Activated effector memory CD4-positive, alpha-beta T cell treated with anti-CD3 and anti-CD28 coated beads, Interleukin-2, amount 50 U/mL, for 16 hours (primary cell): ENCODE data around the gene SLC6A11.

Experiments used
- DNase-seq: peaks from one replicate; pipeline ENCODE4 v3.0.0-alpha.2; 2020

SLC6A11 gene

DNA sequence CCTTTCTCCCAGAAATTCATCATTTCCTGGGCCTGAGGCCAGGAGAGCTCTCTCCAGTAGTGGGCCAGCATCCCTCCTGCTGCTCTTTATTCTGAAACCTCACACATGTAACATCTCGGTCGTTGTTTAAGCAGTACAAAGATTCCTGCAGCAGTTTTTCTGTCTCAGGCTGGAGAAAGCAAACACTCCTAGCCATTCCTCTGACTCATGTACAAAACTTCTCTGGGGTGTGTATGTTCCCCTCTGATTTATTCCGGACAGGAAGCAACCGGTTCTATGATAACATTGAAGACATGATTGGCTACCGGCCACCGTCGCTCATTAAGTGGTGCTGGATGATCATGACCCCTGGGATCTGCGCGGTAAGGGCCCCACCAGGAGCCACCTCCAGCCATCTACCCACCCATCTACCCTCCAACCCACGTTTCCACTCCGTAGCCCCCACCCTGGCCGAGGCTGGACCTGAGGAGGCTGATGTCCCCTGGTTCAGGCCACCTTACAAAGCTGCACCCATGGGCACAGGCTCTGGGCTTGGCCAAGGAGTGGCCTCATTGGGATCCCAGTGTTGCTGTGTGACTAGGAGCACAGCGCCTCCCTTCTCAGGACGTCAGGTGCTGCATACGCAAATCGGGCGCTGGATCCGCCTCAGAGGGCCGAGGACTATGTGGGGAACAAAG lies 117.9 kb downstream of the SLC6A11 start:
- DNase-seq = peak; percentile 59

DNA sequence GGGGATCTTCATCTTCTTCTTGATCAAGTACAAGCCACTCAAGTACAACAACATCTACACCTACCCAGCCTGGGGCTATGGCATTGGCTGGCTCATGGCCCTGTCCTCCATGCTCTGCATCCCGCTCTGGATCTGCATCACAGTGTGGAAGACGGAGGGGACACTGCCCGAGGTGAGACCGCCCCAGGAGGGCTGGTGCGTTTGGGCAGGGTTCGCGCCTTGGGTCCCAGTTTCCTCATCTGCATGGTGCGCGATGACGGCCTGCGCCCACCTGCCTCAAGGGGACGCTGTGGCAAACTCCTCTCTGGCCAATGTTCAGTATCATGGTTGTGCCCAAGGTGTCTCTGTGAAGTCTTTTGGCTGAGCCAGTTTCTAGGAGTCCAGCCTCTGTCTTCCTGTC lies 119.0 kb downstream of the SLC6A11 start:
- peak; percentile 41 for DNase-seq

DNA sequence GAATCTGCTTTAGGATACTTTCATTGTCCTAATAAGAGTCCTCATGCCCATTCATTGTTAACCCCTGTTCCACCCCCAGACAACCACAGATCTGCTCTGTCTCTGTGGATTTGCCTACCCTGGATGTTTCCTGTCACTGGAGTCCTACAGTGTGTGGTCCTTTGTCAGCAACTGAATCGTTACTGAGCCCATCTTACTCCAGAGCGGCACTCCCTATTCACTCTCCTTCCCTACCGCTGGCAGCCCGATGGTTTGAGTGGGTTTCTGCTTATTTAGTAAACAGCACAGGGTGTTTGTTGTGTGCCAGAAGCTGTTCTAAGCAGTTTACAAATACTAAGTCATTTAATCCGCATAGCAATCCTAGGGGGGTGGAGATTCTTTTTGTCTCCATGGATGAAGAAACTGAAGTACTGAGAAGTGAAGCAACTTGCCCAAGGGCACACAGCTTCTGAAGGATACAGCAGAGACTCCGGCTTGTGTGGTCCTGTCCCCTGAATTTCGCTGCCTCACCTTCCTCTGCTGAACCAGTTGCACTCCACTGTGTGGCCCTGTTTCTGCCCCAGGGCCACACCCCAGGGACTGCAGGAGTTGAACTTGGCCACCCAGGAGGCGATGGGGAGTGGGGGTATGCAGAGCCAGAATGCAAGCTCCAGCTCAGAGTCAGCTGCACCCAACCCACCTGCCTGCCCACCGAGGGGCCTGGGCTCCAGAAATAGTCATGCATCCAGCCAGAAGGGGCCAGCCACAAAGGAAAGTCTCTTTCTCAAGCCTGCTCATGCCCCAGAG lies 120.0 kb downstream of the SLC6A11 start:
- peak; percentile 39 for DNase-seq

DNA sequence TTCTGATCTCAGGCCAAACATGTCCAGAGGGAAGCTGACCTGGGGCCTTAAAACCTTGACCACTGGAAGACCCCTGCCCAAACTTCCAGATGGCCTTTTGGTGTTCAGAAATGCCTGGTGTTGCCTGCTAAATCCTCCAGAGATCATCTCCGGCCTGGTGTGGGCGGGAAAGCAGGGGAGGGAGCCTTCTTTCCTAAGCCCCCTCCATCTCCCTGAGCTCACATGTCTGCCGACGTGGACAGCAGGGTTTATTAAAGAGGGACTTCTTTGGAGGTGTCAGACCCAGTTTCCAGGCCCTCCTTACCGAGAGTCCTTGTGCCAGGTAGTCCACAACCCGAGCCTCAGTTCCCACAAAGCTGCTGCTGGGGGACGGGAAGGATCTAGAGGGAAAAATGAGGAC lies 120.7 kb downstream of the SLC6A11 start:
- DNase-seq = peak; percentile 24

DNA sequence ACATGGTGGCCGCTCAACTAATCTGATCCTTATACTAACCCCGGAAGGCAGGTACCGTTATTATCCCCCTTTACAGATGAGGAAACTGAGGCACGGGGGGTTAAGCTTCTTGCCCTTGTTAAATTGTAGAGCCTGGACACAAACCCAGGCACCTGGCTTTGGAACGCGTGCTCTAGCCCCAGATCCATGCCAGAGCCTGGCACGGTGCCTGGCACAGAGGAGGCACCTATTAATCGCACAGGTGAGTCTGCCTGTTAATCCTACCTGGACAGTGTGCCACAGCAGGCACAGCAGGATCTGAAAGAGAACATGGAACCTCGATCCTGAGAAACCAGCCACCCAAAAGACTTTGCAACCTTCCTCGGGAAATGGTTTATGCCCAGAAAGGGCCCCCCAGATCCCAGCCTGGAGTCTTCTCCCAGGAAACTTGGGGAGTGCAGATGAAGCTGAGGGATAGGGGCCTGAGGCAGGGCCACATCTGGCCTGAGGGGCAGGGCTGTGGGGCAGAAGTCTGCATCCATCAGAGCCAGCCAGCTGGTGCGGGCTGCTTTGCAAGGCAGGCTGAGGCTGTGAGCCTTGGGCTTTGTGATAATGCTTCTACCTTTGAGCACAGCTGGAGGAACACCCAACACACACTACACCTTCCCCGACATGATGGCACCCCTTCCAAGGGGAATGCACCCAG lies 121.3 kb downstream of the SLC6A11 start:
- peak; percentile 58 for DNase-seq

DNA sequence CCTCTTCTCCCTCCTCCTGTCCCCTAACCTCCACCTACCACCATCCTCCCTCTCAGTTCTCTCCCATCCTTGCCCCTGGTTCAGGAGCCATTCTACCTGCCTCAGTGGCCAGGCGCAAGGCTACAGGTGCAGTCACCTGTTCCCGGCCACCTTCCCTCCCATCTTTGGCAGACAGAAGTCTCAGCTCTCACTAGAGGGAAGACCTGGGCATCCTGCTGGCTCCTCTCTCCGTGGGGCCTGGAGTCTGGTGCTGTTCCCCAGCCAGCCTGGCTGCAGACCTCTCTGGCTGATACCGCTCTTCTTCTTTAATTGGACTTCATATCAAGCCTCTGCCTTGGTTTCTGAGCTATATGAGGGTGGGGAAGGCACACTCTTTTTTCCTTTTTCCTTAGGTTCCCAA lies 123.5 kb downstream of the SLC6A11 start:
- no peak for DNase-seq

DNA sequence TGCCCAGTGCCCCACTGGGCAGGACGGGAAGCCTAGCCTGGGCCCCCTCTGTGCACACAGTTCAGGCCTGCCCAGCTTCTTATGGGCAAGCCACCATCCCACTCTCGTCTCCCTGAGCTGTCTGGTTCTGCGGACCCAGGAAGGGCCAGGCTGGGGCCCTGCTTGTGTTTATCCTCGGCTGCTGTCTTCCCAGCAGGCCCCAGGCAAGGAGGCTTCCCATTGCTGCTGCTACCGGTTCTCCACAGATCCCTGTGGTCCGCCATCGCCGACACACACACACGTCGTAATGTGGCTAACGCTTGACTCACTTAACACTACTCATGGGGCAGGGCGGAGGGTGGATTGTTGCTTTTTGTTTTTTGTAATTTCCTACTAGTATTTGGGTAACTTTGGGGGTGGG lies 124.1 kb downstream of the SLC6A11 start:
- DNase-seq = no peak

DNA sequence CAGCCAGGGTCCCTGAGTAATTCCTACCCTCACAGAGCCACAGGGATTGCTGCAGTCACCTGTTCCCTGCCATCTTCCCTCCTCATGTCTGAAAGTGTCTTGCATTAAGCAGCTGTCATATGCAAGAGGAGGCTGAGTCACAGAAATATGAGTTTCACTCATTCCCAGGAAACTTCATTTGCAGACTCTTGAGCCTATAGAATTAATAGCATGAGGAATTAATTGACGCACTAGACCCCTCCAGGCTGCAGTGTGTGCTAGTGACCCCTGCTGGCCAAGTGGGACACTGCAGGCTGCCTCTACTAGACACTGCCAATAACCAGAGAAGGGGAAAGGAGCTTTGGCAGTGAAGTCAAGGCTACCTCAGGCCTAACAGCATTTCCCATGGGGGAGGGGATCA lies 125.9 kb downstream of the SLC6A11 start:
- DNase-seq = no peak

DNA sequence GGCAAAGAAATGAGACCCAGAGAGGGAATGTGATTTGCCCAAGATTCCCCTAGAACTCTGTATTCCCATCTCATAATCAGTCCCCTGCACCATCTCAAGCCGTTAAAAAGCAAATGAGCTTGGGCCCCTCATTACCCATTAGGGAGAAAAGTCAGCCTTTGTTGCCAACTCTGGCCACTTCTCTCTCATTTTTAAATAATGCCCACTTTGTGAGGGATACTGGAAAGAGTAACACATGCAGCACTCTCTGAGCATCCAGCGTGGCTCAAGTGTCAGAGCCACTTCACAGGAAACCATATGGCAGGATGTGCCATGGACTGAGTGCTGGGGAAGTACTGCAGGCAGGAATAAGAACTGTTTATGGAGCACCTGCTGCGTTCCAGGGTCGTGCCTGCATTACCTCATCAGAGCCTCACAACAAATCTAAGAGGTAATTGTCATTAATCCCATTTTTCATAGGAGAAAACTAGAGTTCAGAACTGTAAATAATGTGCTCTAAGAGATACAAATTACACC lies 126.7 kb downstream of the SLC6A11 start:
- DNase-seq = no peak

DNA sequence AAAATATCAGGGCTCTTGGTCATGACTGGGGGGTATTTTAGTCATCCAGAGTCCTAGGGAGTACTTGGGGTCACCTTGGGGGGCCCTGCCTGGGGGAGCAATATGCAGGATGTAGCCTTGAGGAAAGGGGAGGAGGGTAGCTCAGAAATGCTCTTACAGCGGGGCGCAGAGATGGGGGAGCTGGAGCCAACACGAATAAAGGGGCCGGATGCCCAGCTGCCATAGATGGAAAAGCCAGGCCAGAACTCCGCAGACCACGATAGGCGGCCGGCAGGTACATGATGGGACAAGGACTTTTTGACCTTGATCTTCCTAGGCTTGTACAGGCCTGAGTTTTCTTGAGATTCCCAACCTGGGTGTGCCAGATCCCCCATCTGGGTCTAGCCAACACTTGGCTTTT lies 128.8 kb downstream of the SLC6A11 start:
- DNase-seq = no peak

DNA sequence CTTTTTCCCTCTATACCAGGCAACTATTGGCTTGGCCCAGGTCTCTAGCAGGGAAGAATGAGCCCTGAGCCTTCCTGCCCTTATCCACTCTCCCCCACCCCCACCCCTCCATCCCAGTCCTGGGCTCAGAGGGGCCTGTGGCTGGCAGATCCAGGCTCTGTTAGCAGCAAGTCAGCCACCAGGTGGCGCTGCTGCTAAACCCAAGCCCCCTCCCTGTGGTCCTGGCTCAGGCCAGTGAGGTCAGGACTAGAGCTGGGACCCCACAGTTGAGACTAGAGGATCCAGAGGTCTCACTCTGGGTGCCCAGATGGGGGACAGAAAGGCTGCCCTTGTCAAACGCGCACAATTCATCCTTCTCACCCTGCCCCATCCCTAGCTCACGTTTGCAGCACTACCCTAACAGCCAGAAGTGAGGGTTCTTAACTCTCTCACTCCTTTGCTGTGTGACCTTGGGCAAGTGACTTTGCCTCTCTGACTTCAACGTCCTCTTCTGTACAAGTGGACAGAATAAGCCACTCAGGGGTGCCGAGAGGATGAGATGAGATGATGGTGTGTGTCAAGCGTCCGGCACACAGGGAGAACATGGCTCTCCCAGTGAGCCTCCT lies 129.8 kb downstream of the SLC6A11 start:
- DNase-seq = peak; percentile 81

DNA sequence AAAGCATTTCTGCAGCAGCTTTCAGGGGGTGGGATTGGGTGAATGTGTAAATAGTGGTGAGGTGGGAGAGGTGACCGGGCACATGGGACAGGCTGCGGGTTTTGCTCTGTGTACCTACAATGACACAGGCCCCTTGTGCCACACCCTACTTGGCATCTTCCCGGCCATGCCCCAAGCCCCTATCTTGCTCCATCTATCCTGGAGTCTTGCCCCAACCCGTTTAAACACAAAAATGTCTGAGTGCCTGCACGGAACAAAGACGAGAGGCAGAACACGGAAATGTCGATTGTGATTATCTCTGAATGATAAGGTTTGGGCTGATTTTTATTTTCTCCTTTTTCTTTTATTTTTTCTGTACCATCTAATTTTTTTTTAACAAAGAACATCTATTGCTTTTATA lies 130.5 kb downstream of the SLC6A11 start:
- DNase-seq = no peak

DNA sequence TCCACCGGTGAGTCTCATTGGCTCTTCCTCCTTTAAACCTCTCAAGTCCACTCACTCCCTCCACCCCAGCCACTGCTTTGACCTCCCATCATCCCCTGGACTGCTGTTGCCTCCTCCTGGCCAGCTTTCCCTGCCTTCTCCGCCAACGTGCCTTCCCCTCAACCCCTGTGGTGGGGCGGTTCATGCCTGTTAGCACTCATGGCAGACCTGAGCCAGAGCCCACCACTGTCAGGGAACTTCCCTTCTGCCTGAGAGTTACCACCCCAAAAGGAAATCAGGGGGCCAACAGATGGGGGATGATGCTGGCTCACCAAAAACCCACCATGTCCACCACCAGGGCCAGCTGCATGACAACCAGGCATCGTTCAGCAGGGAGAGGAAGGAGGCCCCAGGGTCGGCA lies 132.3 kb downstream of the SLC6A11 start:
- DNase-seq = no peak

DNA sequence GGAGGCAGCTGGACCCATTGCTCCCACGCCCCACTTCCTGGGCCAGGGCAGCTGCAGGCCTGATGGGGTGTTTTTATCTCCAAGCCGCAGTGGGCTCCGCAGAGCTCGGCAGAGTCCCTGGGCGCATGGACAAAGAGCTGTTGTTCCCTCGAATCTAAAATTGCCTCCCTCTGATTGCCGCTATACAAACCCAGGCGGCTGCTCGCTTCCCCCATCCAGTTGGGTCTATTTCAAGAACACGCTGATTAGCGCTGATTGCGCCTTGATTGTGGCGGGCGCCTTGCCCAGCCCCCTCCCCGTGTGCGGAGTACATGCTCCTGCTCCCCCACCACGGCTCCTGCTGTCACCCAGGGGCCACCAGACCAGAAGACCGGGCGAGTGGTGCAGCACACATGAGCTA lies 133.2 kb downstream of the SLC6A11 start:
- no peak for DNase-seq

DNA sequence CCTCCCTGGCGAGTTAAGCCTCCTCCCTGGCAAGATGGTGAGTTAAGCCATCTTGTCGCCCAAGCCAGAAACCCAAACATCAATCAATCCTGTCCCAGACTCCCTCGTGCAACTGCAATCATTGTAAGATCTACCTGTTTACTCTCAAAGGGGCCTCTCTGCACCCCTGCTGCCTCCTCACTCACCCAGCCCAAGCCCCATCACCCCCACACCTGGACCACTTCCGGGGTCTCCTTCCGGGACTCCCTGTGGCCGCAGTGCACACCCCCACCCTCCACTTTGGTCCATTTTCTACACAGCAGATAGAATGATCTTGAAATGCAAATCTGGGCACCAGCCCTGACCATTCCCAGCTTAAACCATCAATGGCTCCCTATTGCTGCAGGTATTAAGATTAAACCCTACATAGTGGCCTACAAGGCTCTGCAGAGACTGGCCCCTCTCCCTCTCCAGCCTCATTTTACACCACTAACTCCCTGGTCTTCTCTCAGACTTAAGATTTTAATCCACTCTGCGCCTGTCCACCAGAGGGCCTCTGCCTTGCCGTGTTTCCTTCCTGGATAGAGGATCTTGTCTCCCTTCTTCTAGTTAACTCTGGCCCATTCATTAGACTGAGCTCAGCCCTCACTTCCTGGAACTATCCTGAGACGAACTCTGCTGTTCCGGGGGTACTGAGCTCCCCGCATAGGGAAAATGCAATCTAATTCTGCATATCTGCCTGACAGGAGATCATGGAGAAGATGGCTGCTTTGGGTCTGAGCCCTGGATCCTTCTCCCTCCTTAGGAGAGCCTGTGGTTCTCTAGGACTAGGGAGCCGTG lies 134.7 kb downstream of the SLC6A11 start:
- DNase-seq = no peak

DNA sequence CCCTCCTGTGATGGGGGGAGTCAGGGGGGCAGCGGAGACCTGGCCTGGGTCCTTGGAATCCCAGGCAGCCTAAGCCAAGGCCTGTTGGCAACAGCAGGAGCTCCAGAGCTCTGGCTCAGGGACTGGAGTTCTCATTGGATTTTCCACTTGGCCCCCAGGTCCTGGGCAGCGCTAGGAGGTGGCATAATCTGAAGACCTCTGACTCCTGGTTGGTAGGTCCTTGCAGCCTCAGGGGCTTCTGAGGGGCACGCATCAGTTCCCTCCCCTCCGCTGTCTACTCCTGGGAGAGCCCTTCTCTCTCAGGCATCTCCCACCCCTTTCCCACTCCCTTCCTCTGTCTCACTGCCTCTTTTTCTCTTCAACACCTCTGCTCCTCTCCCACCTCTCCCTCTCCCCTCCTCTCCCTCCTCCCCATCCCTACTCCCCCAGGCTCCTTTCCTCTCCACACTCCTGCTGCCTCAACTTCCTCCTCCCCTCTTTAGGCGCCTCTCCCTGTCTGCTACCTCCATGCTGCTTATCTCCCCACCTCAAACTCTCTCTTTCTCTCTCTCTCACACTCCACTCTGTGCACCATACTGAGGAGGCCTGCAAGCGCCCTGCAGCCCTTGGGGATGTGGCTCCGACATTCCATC lies 135.4 kb downstream of the SLC6A11 start:
- no peak for DNase-seq

DNA sequence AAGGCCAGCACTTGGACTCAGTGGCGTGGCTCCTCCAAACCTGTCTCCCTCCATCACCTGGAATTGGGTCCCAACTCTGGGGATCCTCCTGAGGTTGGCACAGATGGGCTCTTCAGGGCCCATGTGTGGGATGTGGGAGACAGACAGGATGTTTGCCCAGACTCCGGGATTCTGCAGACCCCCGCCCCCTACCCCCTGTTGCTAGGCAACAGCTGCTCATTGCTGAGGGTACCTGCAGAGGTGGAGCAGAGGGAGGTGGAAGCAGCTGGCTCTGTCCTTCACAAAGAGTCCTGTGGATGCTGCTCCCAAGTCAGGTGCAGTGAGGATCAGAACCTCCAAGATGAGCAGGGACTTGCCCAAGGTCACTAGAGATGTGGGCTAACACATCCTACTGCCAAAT lies 136.5 kb downstream of the SLC6A11 start:
- DNase-seq = no peak

DNA sequence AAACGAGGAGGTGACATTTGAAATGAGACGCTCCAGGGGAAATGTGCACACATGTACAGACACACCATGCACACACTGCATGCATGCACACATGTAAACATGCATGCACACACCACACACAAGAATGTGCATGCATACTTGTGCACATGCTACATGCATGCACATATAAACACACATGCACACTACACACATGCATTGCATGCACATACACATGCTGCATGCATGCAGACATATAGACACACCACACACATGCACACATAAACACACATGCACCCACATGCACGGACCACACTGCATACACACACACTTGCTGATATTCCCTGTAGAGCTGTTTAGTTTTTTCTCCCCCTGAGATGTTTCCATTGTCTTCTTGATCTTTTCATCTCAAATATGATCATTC lies 138.7 kb downstream of the SLC6A11 start:
- DNase-seq = no peak

DNA sequence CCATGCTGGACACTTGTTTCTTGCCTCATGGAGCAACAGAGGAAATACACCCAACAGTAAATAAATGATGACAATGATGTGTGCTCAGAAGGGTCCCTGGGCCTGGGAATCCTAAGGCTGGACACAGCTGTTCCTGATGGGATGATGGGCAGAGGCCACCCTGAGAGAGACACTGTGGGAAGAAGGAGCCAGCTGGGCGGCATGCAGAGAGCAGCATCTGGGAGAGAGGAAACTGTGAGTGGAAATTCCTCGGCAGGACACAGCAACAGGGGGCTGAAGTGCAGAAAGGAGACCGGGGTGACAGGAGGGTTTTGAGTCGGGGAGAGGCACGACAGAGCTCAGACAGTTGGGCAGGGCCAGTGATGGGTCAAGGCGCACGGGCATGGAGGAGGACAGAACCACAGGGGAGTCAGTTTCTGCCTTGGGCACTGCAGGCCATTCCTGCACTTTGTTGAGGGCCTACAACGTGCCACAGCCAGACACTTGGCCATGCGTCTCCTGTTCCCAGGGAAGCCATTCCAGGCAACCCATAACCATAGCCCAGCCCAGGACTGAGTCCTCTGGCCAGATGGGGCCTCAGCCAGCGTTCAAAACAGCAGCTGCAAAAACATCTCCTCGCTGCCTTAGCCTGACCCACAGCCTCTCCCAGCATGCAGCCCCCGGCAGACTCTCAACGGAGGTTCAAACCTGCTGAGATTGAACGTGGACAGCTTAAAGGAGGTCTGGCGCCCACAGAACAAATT lies 139.9 kb downstream of the SLC6A11 start:
- DNase-seq = no peak

DNA sequence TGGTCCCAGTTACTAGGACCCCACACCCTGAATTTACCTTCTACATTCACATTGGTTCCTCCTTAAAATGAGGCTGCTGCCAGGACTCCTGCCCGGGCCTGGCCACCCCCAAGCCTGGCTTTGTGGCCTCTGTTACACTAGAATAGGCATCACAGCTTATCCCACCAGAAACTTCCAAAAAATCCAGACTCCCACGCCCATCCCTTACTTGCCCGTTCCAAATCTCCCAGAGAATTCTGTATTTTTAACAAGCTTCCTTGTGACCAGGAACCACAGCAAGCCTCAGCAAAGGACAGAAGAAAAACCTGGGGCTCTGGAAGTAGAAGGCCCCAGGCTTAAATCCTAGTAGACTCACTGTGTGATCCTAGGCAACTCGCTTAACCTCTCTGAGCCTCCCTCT lies 140.5 kb downstream of the SLC6A11 start:
- DNase-seq = no peak

DNA sequence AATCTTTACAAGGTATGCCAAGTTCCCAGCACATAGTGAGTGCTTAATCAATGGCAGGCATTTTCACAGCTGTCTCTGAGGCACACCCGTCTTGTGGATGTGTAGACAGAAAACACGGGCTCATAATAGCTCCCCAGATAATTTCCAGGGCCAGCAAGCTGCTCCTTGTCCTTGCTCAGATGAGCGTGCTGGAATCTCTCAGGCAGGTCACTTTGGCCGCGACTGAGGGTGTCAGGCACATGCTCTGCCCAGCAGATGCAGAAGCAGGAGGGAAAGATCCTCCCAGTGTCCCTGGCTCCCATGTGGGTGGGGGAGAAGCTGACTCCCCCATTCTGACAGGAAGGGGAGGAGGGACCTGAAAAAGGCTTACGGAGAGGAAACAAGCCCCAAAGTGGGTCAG lies 141.0 kb downstream of the SLC6A11 start:
- no peak for DNase-seq
